H1 (cell line): ENCODE results near the gene CDR2.

Experiments
- ASH2L ChIP-seq: fragments of 200-600, 300-600 bp; sonication (generic); IDR thresholded peaks from one replicate; pipeline ENCODE4 v1.7.1; 2017; ENCODE audit warnings: low read length
- CBX5 ChIP-seq: fragments of 300-800, 300-1000 bp; sonication (generic); IDR thresholded peaks from 2 replicates; pipeline ENCODE4 v1.7.1; 2016; ENCODE audit warnings: antibody characterized with exemption, low read length, low read depth
- CBX8 ChIP-seq: fragments of 300-800, 300-1000 bp; sonication (generic); IDR thresholded peaks from 2 replicates; pipeline ENCODE4 v1.7.1; 2016; ENCODE audit warnings: low read depth, low read length, borderline replicate concordance
- EGR1 ChIP-seq: IDR thresholded peaks from 2 replicates; pipeline ENCODE4 v1.6.1; 2011; ENCODE audit warnings: low read depth, low read length, borderline replicate concordance
- POLR2A ChIP-seq, 2 experiments: IDR thresholded peaks; 1 replicate in 1 of 2; 2 replicates in 1 of 2; pipeline ENCODE4 v1.6.1; 2011; ENCODE audit warnings: low read depth in 2 of 2, low read length in 2 of 2, mild to moderate bottlenecking in 2 of 2; ENCODE audit errors: control extremely low read depth in 1 of 2
- POLR2AphosphoS5 ChIP-seq: IDR thresholded peaks from 2 replicates; pipeline ENCODE4 v1.6.1; 2011; ENCODE audit warnings: low read depth, low read length
- SUZ12 ChIP-seq: fragments of 200-600 bp; sonication (generic); IDR thresholded peaks from 2 replicates; pipeline ENCODE4 v1.6.1; 2012; ENCODE audit warnings: mild to moderate bottlenecking, inconsistent platforms, low read length, moderate library complexity, mixed read lengths
- TCF12 ChIP-seq: IDR thresholded peaks from 2 replicates; pipeline ENCODE4 v1.6.1; 2011; ENCODE audit warnings: low read depth, mild to moderate bottlenecking, low read length
- YY1 ChIP-seq: IDR thresholded peaks from 2 replicates; pipeline ENCODE4 v1.6.1; 2011; ENCODE audit warnings: low read depth, mild to moderate bottlenecking, low read length
- ZNF274 ChIP-seq: IDR thresholded peaks from 2 replicates; pipeline ENCODE4 v1.7.0; 2012; ENCODE audit warnings: low read length, borderline replicate concordance; ENCODE audit errors: extremely low read depth
- TF ChIP-seq, protein P1 (sequence below), 3 experiments: IDR thresholded peaks; 1 replicate in 2 of 3; 2 replicates in 1 of 3; pipeline versions ENCODE4 v1.5.1 to v1.6.1; 2011; ENCODE audit warnings: low read length in 3 of 3, mild to moderate bottlenecking in 3 of 3, inconsistent platforms in 2 of 3, low read depth in 1 of 3, moderate library complexity in 1 of 3; ENCODE audit not compliant: insufficient read depth in 1 of 3; ENCODE audit errors: control extremely low read depth in 1 of 3

DNA sequence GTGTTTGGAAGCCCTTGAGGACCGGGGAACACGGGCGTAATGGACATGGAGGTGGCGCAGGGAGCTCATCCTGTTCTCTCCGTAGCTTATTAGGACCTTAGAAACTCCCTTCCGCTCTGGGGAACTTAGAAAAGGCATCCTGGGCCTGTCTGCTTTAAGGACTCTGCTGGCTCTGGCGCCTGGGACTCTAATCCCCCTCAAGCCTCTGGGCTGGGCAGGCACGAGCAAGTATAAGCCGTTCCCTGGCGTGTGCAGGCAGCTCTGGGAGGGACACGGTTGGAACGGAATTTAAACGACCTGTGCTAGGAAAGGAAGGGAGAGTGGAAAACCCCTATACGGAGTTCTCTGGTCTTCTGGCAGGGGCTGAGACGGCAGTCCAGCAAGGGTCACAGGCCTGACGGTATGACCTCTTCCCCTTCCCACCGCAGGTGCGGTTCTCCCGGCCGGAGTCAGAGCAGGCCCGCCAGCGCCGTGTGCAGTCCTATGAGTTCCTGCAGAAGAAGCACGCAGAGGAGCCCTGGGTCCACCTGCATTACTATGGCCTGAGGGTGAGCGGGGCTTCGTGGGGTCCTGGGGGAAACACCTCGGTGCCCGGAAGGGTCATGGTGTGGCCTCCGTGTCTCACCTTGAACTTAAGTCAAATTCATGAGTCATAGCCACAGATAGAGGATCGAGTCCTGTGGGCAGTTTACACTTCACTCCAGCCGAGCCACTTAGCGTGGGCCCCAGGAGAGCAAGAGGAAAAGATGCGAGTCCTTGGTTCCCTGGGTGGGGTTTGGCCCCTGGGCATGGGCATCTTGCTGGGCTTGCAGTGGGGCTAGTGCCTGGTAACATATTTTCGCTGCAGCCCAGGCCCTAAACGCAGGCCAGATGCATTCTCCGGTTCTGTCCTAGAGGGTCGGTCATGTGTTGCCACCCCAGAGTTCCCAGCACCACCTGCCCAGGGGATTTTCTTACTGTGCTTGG is 59.5 kb downstream of the CDR2 start:
- no peak for TF ChIP-seq TCF12
- TF ChIP-seq CBX8, result no peak
- no peak for TF ChIP-seq POLR2A (IDR thresholded peaks at IDR 0.05; ENCODE audit: control extremely low read depth in 1 of 2, low read depth in 2 of 2, low read length in 2 of 2)
- no peak for TF ChIP-seq POLR2AphosphoS5
- TF ChIP-seq SUZ12, result no peak
- TF ChIP-seq YY1, result no peak
- TF ChIP-seq EGR1, result no peak
- TF ChIP-seq CBX5, result no peak
- TF ChIP-seq ASH2L, result no peak
- TF ChIP-seq, protein P1, sequence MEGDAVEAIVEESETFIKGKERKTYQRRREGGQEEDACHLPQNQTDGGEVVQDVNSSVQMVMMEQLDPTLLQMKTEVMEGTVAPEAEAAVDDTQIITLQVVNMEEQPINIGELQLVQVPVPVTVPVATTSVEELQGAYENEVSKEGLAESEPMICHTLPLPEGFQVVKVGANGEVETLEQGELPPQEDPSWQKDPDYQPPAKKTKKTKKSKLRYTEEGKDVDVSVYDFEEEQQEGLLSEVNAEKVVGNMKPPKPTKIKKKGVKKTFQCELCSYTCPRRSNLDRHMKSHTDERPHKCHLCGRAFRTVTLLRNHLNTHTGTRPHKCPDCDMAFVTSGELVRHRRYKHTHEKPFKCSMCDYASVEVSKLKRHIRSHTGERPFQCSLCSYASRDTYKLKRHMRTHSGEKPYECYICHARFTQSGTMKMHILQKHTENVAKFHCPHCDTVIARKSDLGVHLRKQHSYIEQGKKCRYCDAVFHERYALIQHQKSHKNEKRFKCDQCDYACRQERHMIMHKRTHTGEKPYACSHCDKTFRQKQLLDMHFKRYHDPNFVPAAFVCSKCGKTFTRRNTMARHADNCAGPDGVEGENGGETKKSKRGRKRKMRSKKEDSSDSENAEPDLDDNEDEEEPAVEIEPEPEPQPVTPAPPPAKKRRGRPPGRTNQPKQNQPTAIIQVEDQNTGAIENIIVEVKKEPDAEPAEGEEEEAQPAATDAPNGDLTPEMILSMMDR (IDR thresholded peaks at IDR 0.05; ENCODE audit: control extremely low read depth in 1 of 3, insufficient read depth in 1 of 3, low read depth in 1 of 3, low read length in 3 of 3), result no peak
- TF ChIP-seq ZNF274, result no peak
